ENCODE measurements around the gene GRID1. TPM values are rescaled to one million over a fixed set of nuclear protein-coding genes. Genes with fewer than 3 reads are reported as not detected.

The GRID1 gene
- total RNA-seq, 2 experiments from 2014 or later, result not detected

DNA sequence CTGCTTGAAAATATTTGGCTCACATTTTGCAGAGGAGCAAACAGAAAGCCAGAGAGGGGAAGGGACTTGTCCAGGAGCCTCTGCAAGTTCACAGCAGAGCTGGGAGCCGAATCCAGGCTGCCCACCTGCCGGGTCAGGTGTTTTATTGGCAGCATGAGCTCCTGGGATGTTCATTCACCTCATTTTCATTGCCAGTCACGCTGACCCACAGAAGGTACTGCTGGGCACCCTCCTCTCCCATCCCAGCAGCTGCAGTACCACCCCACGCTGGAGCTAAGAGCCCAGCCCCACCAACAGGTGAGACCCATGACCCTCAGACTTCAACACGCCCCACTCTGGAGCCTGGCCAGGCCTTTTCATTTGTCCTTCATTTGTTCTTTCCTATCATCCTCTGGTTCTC lies 102.7 kb downstream of the GRID1 start:
- Mint-ChIP-seq H3K4me3 (no peak overlapping the region), H3K36me3 (no peaks in the 10 kb centered on the region), H3K27me3 (peaks cover 21% of the 10 kb centered on the region), H3K27ac (no peak overlapping the region), H3K4me1 (peaks cover 2% of the 10 kb centered on the region), H3K9me3 (no peaks in the 10 kb centered on the region)
- no peak for DNase-seq
- POLR2A ChIA-PET, result no interaction called here
- ATAC-seq (ENCODE audit: low read depth), result no peak

DNA sequence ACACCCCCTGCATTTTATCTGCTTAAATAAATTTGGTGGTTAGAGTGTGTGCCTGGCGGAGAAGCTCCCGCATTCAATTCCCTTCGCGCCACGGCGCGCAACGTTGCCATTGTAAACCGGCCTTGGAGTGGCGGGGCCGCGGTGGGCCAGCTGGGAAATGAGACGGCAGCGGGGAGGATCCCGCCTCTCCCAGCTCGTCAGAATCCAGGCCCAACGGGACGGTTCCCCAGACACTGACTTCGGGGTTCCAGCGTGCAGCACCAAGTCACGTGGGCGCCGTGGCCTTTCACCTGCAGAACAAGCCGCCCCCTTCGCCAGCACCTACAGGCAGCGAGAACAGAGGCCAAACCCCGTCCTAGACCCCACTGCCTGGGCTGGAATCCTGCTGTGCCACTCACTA lies 103.4 kb downstream of the GRID1 start:
- no peak for ATAC-seq (ENCODE audit: low read depth)
- Mint-ChIP-seq H3K4me3 (no peak overlapping the region), H3K9me3 (no peaks in the 10 kb centered on the region), H3K27ac (no peak overlapping the region), H3K4me1 (peaks cover 2% of the 10 kb centered on the region), H3K27me3 (peaks cover 21% of the 10 kb centered on the region), H3K36me3 (no peaks in the 10 kb centered on the region)
- POLR2A ChIA-PET, result no interaction called here
- no peak for DNase-seq

DNA sequence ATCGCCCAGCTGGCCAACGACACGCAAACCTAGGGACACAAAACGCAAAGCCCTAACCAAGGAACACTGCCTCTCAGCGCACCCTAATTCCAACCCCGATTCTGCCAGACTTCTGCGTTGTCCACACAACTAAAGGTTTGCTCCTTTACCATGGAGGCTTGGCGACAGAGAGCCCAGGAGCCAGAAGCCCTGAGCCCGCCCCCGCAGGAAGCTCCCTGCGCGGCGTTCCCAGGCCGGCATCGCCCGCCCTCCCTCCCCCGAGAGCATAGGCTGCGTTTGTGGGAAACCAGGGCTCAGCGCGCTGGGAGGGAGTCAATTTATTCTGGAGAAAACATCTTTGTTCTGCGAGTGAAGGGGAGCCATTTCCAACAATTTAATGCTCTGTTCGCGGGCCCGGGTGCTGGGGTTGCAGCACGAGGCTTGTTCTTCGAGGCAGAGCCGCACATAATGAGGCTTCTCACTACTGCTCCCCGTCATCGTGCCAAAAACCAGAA lies 103.9 kb downstream of the GRID1 start:
- DNase-seq, result no peak
- Mint-ChIP-seq H3K4me1 (peaks cover 2% of the 10 kb centered on the region), H3K4me3 (no peak overlapping the region), H3K9me3 (no peaks in the 10 kb centered on the region), H3K36me3 (no peaks in the 10 kb centered on the region), H3K27me3 (peaks cover 21% of the 10 kb centered on the region), H3K27ac (no peak overlapping the region)
- no peak for ATAC-seq (ENCODE audit: low read depth)
- POLR2A ChIA-PET, result no interaction called here

DNA sequence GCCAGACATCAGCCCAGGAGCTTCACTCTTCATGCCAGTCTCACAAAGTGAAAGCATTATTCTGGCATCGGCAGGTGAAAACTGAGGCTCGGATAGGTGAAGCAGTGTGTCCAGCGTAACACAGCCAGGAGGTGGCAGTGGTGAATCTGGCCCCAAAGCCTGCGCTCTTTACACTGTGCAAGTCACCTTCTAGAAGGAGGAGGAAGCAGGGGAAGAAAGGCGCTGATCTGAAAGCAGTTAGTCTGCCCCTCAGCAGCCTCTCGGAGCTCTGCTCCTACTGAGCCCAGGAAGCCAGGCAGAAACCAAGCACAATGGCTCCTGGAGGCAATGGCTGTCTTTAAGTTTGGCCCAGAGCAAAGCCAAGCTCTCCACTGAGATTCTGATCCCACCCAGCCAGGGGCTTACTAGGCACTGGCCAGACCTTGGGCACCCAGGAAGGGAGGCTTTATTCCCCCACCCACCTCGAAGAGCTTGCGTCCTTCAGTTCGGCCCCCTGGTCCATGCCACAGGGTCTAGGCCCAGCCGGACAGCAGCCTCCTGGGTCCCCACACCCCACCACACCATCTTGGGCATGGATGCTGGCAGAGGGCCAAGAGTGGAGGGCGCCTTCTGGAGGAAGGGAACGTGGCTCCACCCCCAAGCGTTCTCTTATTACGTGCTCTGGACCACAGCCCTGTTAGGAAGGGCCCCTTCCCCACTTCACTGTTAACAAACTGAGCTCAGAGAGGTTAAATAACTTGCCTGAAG lies 104.5 kb downstream of the GRID1 start:
- H3K27ac Mint-ChIP-seq, result no peak overlapping the region
- POLR2A ChIA-PET, result no interaction called here
- DNase-seq (no peak), ATAC-seq (ENCODE audit: low read depth) (no peak)
- H3K9me3 Mint-ChIP-seq, result no peaks in the 10 kb centered on the region
- peaks cover 21% of the 10 kb centered on the region for H3K27me3 Mint-ChIP-seq
- H3K36me3 Mint-ChIP-seq, result no peaks in the 10 kb centered on the region
- H3K4me1 Mint-ChIP-seq, result peaks cover 2% of the 10 kb centered on the region
- H3K4me3 Mint-ChIP-seq, result no peak overlapping the region

DNA sequence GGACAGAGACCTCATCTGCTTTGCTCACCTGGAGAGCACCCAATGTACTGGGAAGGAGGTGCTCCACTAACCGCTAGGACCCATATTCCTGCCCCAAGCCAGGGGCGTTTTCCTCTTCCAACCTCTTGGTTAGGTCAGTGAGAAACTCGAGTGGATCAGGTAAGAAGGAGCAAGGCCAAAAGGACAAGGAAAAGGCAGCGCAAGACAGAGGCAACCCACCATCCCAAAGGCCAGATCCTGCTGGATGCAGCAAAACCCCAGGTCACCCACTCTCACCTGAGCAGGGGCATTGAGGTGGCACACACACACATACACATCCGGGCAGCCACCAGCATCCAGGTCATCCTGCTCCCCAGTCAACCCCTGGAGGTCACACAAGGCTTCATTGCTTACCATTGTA lies 105.1 kb downstream of the GRID1 start:
- Mint-ChIP-seq H3K4me1 (peaks cover 2% of the 10 kb centered on the region), H3K36me3 (no peaks in the 10 kb centered on the region), H3K27me3 (peaks cover 21% of the 10 kb centered on the region), H3K4me3 (no peak overlapping the region), H3K9me3 (no peaks in the 10 kb centered on the region), H3K27ac (no peak overlapping the region)
- POLR2A ChIA-PET, result no interaction called here
- DNase-seq (no peak), ATAC-seq (ENCODE audit: low read depth) (no peak)

DNA sequence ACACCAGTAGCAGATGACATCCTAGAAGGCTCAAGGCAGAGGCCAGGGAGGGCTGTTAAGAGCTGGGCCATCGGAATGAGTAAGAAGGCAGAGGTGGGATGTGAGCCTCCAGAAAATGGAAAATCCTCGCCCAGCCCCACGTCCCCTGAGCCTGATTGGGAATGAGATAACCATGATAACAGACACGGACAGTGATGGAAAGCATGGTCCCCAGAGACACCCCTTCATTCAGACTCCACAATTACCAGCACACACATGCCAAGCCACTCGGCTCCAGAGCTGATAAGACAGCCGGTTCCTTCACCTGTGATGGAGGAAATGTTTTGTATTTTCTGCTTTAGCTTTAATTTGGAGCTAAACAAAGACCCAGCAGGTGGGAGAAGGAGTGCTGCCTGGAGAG lies 106.0 kb downstream of the GRID1 start:
- Mint-ChIP-seq H3K4me3 (no peak overlapping the region), H3K27ac (no peak overlapping the region), H3K4me1 (peaks cover 2% of the 10 kb centered on the region), H3K27me3 (peaks cover 21% of the 10 kb centered on the region), H3K36me3 (no peaks in the 10 kb centered on the region), H3K9me3 (no peaks in the 10 kb centered on the region)
- POLR2A ChIA-PET, result no interaction called here
- ATAC-seq (ENCODE audit: low read depth) (no peak), DNase-seq (no peak)

DNA sequence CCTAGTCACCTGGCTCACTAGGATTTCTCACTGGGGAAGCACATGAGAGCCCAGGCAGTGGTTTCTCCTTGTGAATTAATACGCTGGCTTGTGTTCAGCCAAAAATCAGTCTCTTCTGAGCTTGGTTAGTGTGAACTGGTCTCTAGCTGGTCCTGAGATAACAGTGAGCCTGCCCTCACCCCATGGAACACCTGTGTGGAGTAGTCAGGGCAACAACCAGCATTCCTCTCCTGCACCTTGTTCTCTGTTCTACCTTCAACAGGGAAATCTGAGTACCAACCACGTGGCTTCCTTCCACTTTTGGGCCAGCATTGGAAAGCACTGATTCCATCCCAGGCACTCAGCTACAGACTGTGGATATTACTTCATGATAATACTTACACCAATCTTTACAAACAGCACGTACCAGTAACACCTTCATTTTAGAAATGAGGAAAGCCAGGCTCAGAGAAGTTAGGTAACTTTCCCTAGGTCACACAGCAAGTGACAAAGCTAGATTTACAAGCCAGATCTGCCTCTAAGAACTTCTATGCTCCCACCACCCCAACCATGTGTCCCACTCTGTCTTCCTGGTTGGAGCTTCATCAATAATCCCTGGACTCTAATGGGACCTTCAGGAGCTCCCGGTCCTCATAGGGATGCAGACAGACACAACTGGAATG lies 106.6 kb downstream of the GRID1 start:
- Mint-ChIP-seq H3K36me3 (no peaks in the 10 kb centered on the region), H3K4me1 (peaks cover 2% of the 10 kb centered on the region), H3K9me3 (no peaks in the 10 kb centered on the region), H3K27me3 (peaks cover 21% of the 10 kb centered on the region), H3K27ac (no peak overlapping the region), H3K4me3 (no peak overlapping the region)
- POLR2A ChIA-PET, result no interaction called here
- ATAC-seq (ENCODE audit: low read depth) (no peak), DNase-seq (no peak)

DNA sequence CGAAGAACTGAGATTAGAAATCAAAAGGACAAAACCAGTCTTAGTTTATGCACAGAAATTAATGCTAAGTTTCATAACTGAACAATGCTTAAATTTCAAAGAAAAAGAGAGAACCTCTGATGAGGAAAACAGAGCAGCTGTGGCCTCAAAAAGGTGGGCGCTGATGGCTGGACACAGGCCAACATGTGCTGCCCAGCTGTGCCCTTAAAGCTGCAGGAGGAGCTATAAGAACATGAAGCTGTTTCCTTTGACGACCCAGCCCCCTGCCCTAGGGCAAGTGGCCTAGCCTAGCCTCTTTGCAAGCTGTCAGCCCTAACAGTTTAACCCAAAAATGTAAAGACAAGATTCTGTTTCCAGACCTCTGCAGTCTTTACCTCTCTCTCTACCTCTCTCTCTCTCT lies 107.7 kb downstream of the GRID1 start:
- H3K27ac Mint-ChIP-seq, result no peak overlapping the region
- no peaks in the 10 kb centered on the region for H3K36me3 Mint-ChIP-seq
- POLR2A ChIA-PET, result no interaction called here
- ATAC-seq (ENCODE audit: low read depth), result no peak
- no peak for DNase-seq
- H3K27me3 Mint-ChIP-seq, result peaks cover 19% of the 10 kb centered on the region
- peaks cover 2% of the 10 kb centered on the region for H3K4me1 Mint-ChIP-seq
- no peaks in the 10 kb centered on the region for H3K9me3 Mint-ChIP-seq
- H3K4me3 Mint-ChIP-seq, result no peak overlapping the region

DNA sequence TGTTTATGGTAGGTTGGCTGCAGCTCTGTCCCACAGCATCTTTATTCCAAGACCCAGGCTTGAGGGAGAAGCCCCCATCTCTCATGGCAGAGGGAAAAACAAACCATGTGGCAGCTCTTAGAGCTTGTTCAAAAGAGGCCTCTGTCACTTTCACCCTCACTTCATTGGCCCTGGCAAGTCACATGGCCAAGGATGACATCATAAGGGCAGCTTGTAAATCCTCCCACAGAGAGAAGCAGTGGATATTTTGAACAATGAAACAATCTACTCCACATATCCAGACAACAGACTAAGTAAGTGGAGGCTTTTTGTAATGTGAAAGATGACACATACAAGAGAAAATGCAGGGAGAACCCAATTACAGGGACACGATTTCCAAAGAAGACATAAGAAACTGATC lies 108.1 kb downstream of the GRID1 start:
- Mint-ChIP-seq H3K36me3 (no peaks in the 10 kb centered on the region), H3K27ac (no peak overlapping the region), H3K27me3 (peaks cover 14% of the 10 kb centered on the region), H3K4me3 (no peak overlapping the region), H3K9me3 (no peaks in the 10 kb centered on the region), H3K4me1 (peaks cover 2% of the 10 kb centered on the region)
- DNase-seq, result no peak
- no peak for ATAC-seq (ENCODE audit: low read depth)
- POLR2A ChIA-PET, result no interaction called here

DNA sequence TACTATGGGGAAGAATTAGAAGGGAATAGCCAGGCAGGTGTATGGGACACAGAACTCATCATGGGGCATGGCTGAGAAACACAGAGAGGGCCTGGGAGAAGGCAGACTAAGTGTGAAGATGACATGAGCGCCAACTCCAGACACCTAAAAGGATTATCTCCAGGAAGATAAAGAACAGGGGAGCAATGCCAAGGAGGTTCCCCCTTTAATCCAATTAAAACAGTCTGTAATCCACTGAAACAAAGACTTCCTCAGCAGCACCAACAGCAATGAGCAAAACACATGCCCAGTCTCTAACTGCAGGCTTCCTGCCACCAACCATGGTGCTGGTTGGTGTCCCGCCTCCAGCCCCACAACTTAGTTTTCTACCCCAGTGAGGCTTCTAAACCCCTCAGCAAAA lies 108.9 kb downstream of the GRID1 start:
- Mint-ChIP-seq H3K4me3 (no peak overlapping the region), H3K27ac (no peak overlapping the region), H3K27me3 (peaks cover 7% of the 10 kb centered on the region), H3K4me1 (no peaks in the 10 kb centered on the region), H3K36me3 (no peaks in the 10 kb centered on the region), H3K9me3 (no peaks in the 10 kb centered on the region)
- DNase-seq (no peak), ATAC-seq (ENCODE audit: low read depth) (no peak)
- POLR2A ChIA-PET, result no interaction called here

DNA sequence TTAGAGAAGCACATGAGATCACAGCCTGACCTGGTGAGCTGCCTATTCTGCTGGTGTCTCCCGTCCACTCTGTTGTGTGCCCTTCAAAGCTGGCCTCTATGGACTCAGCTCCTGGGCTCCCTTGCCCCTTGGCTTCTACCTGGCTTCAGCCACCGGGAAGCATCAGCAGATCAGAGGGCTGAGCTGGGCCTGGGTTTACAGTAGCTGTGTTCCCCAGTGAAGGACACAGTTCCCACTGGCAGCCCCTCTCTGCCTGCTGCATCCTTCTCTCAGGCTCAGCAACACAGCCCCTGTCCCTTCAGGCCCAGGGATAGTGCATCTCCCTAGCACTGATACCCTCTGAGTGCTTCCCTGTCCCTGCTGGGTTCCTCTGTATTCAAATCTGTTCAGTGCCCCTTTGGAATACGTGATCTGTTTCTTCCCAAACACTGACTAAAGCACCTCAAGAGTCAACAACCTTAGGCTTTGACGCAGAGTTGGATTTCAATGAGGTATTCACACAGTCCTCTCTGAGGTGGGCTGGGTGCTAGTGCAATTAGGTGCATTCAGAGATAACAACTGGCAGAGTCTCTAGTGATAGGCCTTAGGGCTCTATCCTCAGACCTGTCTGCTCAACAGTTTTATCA lies 109.8 kb downstream of the GRID1 start:
- no peaks in the 10 kb centered on the region for H3K9me3 Mint-ChIP-seq
- POLR2A ChIA-PET, result no interaction called here
- H3K4me1 Mint-ChIP-seq, result no peaks in the 10 kb centered on the region
- DNase-seq (no peak), ATAC-seq (ENCODE audit: low read depth) (no peak)
- H3K4me3 Mint-ChIP-seq, result no peak overlapping the region
- no peak overlapping the region for H3K27ac Mint-ChIP-seq
- peaks cover 4% of the 10 kb centered on the region for H3K27me3 Mint-ChIP-seq
- no peaks in the 10 kb centered on the region for H3K36me3 Mint-ChIP-seq

DNA sequence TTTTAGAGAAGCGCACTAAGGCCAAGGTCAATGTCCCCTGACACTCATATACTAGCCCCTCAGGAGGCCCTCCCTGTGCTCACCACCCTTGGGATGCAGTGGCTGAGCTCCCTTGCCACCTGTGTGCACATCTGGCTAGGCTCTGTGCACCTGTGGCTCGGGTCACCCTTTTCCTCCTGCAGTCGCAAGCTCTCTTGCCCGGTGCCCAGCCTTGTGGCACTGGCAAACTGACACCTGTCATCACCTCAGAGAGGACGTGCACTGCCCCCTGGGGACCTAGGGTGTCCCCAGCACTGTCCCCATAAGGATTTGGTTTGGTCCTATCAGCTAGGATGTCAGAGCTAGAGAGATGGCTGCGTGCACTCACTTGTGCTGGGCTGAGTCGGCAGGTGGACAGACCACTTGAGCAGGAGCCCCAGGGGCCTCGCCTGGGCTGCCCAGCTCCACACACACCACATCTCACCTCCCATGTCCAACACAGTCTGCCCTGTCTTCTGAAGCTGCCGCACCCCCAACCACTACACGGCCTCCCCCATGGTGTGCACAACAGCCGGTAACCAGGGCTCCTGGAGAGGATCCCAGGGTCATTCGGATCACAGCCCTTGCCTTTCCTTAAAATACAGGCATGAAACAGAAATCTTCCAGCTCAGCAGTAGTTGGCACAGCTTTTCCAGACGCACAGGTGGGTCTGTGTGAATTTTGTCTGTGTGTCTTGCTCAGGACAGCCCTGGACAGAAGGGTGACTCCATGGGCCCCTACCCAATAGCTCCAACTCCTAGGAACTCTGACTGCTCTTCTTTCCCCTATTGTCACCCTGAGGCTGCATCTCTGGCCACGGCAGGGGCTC lies 111.0 kb downstream of the GRID1 start:
- DNase-seq (no peak), ATAC-seq (ENCODE audit: low read depth) (no peak)
- Mint-ChIP-seq H3K9me3 (no peaks in the 10 kb centered on the region), H3K36me3 (no peaks in the 10 kb centered on the region), H3K27ac (no peak overlapping the region), H3K4me1 (no peaks in the 10 kb centered on the region), H3K27me3 (no peaks in the 10 kb centered on the region), H3K4me3 (no peak overlapping the region)
- POLR2A ChIA-PET, result no interaction called here

DNA sequence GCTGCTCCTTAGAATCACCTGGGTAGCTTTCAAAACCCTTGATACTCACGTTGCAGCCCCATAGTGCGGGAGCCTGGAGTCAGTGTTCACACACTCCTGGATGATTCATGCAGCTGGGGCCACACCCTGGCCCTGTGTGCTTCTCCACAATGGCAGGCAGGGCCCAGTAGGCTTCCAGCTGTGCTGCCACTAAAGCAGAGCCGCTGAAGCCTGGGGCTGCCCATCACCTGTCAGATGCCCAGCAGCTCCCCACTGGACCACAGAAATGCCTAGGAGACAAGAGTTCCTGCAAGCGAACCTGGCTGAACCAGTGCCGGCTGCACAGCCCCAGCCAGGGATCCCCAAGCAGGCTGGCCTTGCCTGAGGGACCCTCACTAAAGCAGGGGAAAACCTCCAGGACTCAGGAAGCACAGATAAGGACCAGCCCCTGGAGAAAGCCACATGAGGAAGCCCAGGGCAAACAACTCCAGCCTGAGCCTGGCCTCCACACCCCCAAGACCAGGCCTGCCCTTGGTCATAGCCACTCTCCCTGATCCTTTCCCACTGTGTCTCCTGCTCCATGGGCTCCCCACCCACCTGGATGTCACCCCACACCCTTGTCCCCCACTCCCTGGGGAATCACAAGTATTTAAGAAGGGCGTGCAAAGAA lies 111.9 kb downstream of the GRID1 start:
- ATAC-seq (ENCODE audit: low read depth), result no peak
- POLR2A ChIA-PET, result no interaction called here
- H3K4me3 Mint-ChIP-seq, result no peak overlapping the region
- peaks cover 5% of the 10 kb centered on the region for H3K9me3 Mint-ChIP-seq
- no peak overlapping the region for H3K27ac Mint-ChIP-seq
- H3K4me1 Mint-ChIP-seq, result no peaks in the 10 kb centered on the region
- H3K27me3 Mint-ChIP-seq, result no peaks in the 10 kb centered on the region
- DNase-seq, result no peak
- H3K36me3 Mint-ChIP-seq, result no peaks in the 10 kb centered on the region

Data from activated naive CD8-positive, alpha-beta T cell treated with anti-CD3 and anti-CD28 coated beads, Interleukin-2, amount 10 ng/mL, durations not matched to agents 7 days and 5 days (primary cell).